Glutamatergic neuron (in vitro differentiated cells): Measurements from ENCODE around the gene CCDC192. TPM values are rescaled to one million over a fixed set of nuclear protein-coding genes. Genes with fewer than 3 reads are reported as not detected.
"Not testable (repeated sequence)": the region's sequence is repeated elsewhere in the genome, so short reads cannot be mapped to it uniquely, and the experiment has no call there.

Experiments
- DNase-seq: peaks from one replicate; pipeline ENCODE4 v3.0.0; 2022
- H3K27ac Mint-ChIP-seq: one replicate; pipeline ENCODE4 v1.8.0; 2020; ENCODE audit warnings: mild to moderate bottlenecking, mixed read lengths, inconsistent platforms; ENCODE audit not compliant: unreplicated experiment
- H3K27me3 Mint-ChIP-seq: one replicate; pipeline ENCODE4 v1.8.0; 2020; ENCODE audit warnings: mild to moderate bottlenecking, moderate library complexity, mixed read lengths, inconsistent platforms; ENCODE audit not compliant: unreplicated experiment
- H3K36me3 Mint-ChIP-seq: one replicate; pipeline ENCODE4 v1.8.0; 2020; ENCODE audit warnings: mild to moderate bottlenecking, mixed read lengths, inconsistent platforms; ENCODE audit not compliant: unreplicated experiment
- H3K4me1 Mint-ChIP-seq: one replicate; pipeline ENCODE4 v1.8.0; 2020; ENCODE audit warnings: mild to moderate bottlenecking, low read depth, mixed read lengths, inconsistent platforms; ENCODE audit not compliant: unreplicated experiment
- H3K4me3 Mint-ChIP-seq: one replicate; pipeline ENCODE4 v1.8.0; 2020; ENCODE audit warnings: mild to moderate bottlenecking, mixed read lengths, inconsistent platforms; ENCODE audit not compliant: unreplicated experiment
- H3K9me3 Mint-ChIP-seq: one replicate; pipeline ENCODE4 v1.8.0; 2020; ENCODE audit warnings: mild to moderate bottlenecking, moderate library complexity, mixed read lengths, inconsistent platforms; ENCODE audit not compliant: unreplicated experiment
- CTCF ChIP-seq: fragments of 200-600 bp; sonication (generic); IDR thresholded peaks from one replicate; pipeline ENCODE4 v1.5.0; 2021; ENCODE audit not compliant: partially characterized antibody, unreplicated experiment
- total RNA-seq: library from RNA; stranded (reverse); fragmentation: NEBNext Ultra II Directional; extraction: Animal tissue kit (Norgen Biotek cat#: 25700); gene quantifications from one replicate; pipeline ENCODE4 v1.2.1, GENCODE V29; 2021; ENCODE audit not compliant: unreplicated experiment

Gene CCDC192
- total RNA-seq, 1 donor from 2014 or later = not detected

GRCh38 chr5:127741412-127741811 is 38.2 kb downstream of the CCDC192 start:
- H3K4me1 Mint-ChIP-seq = no peaks in the 10 kb centered on the region
- H3K4me3 Mint-ChIP-seq = no peak overlapping the region
- peaks cover 2% of the 10 kb centered on the region for H3K9me3 Mint-ChIP-seq
- no peak for TF ChIP-seq CTCF
- no peak overlapping the region for H3K27ac Mint-ChIP-seq
- peaks cover 4% of the 10 kb centered on the region for H3K36me3 Mint-ChIP-seq
- peaks cover 3% of the 10 kb centered on the region for H3K27me3 Mint-ChIP-seq
- no peak for DNase-seq

GRCh38 chr5:127744241-127744640 is 41.0 kb downstream of the CCDC192 start:
- H3K27ac Mint-ChIP-seq = no peak overlapping the region
- TF ChIP-seq CTCF = no peak
- no peaks in the 10 kb centered on the region for H3K36me3 Mint-ChIP-seq
- peaks cover 1% of the 10 kb centered on the region for H3K27me3 Mint-ChIP-seq
- H3K9me3 Mint-ChIP-seq = no peaks in the 10 kb centered on the region
- no peaks in the 10 kb centered on the region for H3K4me1 Mint-ChIP-seq
- no peak for DNase-seq
- no peak overlapping the region for H3K4me3 Mint-ChIP-seq

- H3K27me3 Mint-ChIP-seq = peaks cover 1% of the 10 kb centered on the region
- DNase-seq = no peak
- no peak overlapping the region for H3K27ac Mint-ChIP-seq
- H3K9me3 Mint-ChIP-seq = no peaks in the 10 kb centered on the region
- H3K36me3 Mint-ChIP-seq = no peaks in the 10 kb centered on the region
- no peak for TF ChIP-seq CTCF
- H3K4me3 Mint-ChIP-seq = no peak overlapping the region
- H3K4me1 Mint-ChIP-seq = no peaks in the 10 kb centered on the region
Observed at GRCh38 chr5:127746756-127747155, 43.6 kb downstream of the CCDC192 start.

- not testable (repeated sequence) for H3K9me3 Mint-ChIP-seq, H3K27ac Mint-ChIP-seq, H3K36me3 Mint-ChIP-seq, H3K27me3 Mint-ChIP-seq, DNase-seq, H3K4me3 Mint-ChIP-seq
- peaks cover 13% of the 10 kb centered on the region for H3K4me1 Mint-ChIP-seq
Observed at GRCh38 chr5:127752503-127753265, 49.5 kb downstream of the CCDC192 start.

- H3K9me3 Mint-ChIP-seq = no peaks in the 10 kb centered on the region
- DNase-seq = no peak
Observed at GRCh38 chr5:127754259-127754658, 51.1 kb downstream of the CCDC192 start.

More at GRCh38 chr5:127754259-127754658, 51.1 kb downstream of the CCDC192 start:
- Mint-ChIP-seq H3K4me1 (peaks cover 13% of the 10 kb centered on the region), H3K27ac (no peak overlapping the region), H3K4me3 (no peak overlapping the region), H3K36me3 (no peaks in the 10 kb centered on the region), H3K27me3 (peaks cover 1% of the 10 kb centered on the region)
- TF ChIP-seq CTCF = no peak
